DOHH2 (cell line): Measurements from ENCODE around the gene FBXO34.

Experiments
- H3F3A ChIP-seq: fragments of 200-600 bp; sonication (generic), shearing (Covaris generic); 2 replicates; pipeline ENCODE4 v1.6.0; 2016; ENCODE audit warnings: antibody characterized with exemption, mild to moderate bottlenecking; ENCODE audit not compliant: control insufficient read depth, insufficient read depth
- H3K27ac ChIP-seq: fragments of 200-600 bp; sonication (generic); 2 replicates; pipeline ENCODE4 v1.5.1; 2014; ENCODE audit warnings: low read depth, mild to moderate bottlenecking, low read length, moderate library complexity
- H3K27me3 ChIP-seq: fragments of 200-600 bp; sonication (generic); 2 replicates; pipeline ENCODE4 v1.6.1; 2014; ENCODE audit warnings: mild to moderate bottlenecking, low read length, mixed read lengths; ENCODE audit not compliant: control insufficient read depth
- H3K36me3 ChIP-seq: fragments of 200-600 bp; sonication (generic); 2 replicates; pipeline ENCODE4 v1.6.1; 2014; ENCODE audit warnings: mild to moderate bottlenecking, low read length, moderate library complexity, mixed read lengths; ENCODE audit not compliant: control insufficient read depth
- H3K4me1 ChIP-seq: fragments of 200-600 bp; sonication (generic); 2 replicates; pipeline ENCODE4 v1.6.1; 2014; ENCODE audit warnings: mild to moderate bottlenecking, low read length, mixed read lengths; ENCODE audit not compliant: control insufficient read depth
- H3K4me2 ChIP-seq: fragments of 200-600 bp; sonication (generic); 2 replicates; pipeline ENCODE4 v1.6.0; 2014; ENCODE audit warnings: mild to moderate bottlenecking, low read length, moderate library complexity
- H3K4me3 ChIP-seq: fragments of 200-600 bp; sonication (generic); 2 replicates; pipeline ENCODE4 v1.5.1; 2014; ENCODE audit warnings: mild to moderate bottlenecking, low read length, mixed read lengths
- H3K79me2 ChIP-seq: fragments of 200-600 bp; sonication (generic); 2 replicates; pipeline ENCODE4 v1.6.1; 2014; ENCODE audit warnings: mild to moderate bottlenecking, low read length, mixed read lengths; ENCODE audit not compliant: control insufficient read depth
- H3K9me2 ChIP-seq: fragments of 200-600 bp; sonication (generic); replicated peaks from 2 replicates; pipeline ENCODE4 v1.6.1; 2014; ENCODE audit warnings: mild to moderate bottlenecking, low read length, mixed read lengths; ENCODE audit not compliant: control insufficient read depth
- H3K9me3 ChIP-seq: fragments of 200-600 bp; sonication (generic); 2 replicates; pipeline ENCODE4 v1.6.1; 2014; ENCODE audit warnings: antibody characterized with exemption, low read length, mixed read lengths; ENCODE audit not compliant: control insufficient read depth, insufficient read depth
- H4K20me1 ChIP-seq: fragments of 200-600 bp; sonication (generic); 2 replicates; pipeline ENCODE4 v1.6.0; 2014; ENCODE audit warnings: low read depth, mild to moderate bottlenecking, antibody characterized with exemption, low read length, moderate library complexity; ENCODE audit not compliant: control insufficient read depth, insufficient read depth
- CTCF ChIP-seq: fragments of 200-600 bp; sonication (generic); IDR thresholded peaks from one replicate; pipeline ENCODE4 v1.5.1; 2014; ENCODE audit warnings: antibody characterized with exemption, mild to moderate bottlenecking, low read depth, low read length; ENCODE audit not compliant: poor library complexity, severe bottlenecking
- EZH2phosphoT487 ChIP-seq: fragments of 200-600 bp; sonication (generic); IDR thresholded peaks from 2 replicates; pipeline ENCODE4 v1.6.1; 2017; ENCODE audit warnings: borderline replicate concordance, mild to moderate bottlenecking, antibody characterized with exemption, low read length, moderate library complexity, mixed read lengths

The FBXO34 gene

GRCh38 chr14:55387121-55387520 lies 115.9 kb downstream of the FBXO34 start:
- Histone ChIP-seq H3K36me3 (no peaks in the 10 kb centered on the region), H3K27ac (no peak overlapping the region), H3K4me1 (no peaks in the 10 kb centered on the region), H4K20me1 (no peaks in the 10 kb centered on the region), H3K4me3 (no peak overlapping the region), H3K27me3 (no peaks in the 10 kb centered on the region), H3K4me2 (no peak overlapping the region), H3K9me3 (no peaks in the 10 kb centered on the region), H3K79me2 (no peaks in the 10 kb centered on the region), H3K9me2 (no peaks in the 10 kb centered on the region), H3F3A (no peaks in the 10 kb centered on the region)
- TF ChIP-seq CTCF, result no peak

- TF ChIP-seq CTCF (no peak), EZH2phosphoT487 (no peak)
- Histone ChIP-seq H3K9me2 (no peaks in the 10 kb centered on the region), H3F3A (no peaks in the 10 kb centered on the region), H3K36me3 (no peaks in the 10 kb centered on the region), H3K4me1 (no peaks in the 10 kb centered on the region), H3K27me3 (no peaks in the 10 kb centered on the region), H4K20me1 (no peaks in the 10 kb centered on the region), H3K9me3 (no peaks in the 10 kb centered on the region), H3K27ac (no peak overlapping the region), H3K79me2 (no peaks in the 10 kb centered on the region), H3K4me2 (no peak overlapping the region), H3K4me3 (no peak overlapping the region)
These were observed 116.9 kb downstream of the FBXO34 start for GRCh38 chr14:55388160-55388559.

- H3K4me2 ChIP-seq, result no peak overlapping the region
- no peak overlapping the region for H3K4me3 ChIP-seq
- H3K36me3 ChIP-seq, result no peaks in the 10 kb centered on the region
- no peaks in the 10 kb centered on the region for H3K9me3 ChIP-seq
- TF ChIP-seq CTCF (no peak), EZH2phosphoT487 (no peak)
- H3K4me1 ChIP-seq, result no peaks in the 10 kb centered on the region
- no peaks in the 10 kb centered on the region for H3K79me2 ChIP-seq
- H3K27ac ChIP-seq, result no peak overlapping the region
- no peaks in the 10 kb centered on the region for H3K9me2 ChIP-seq
- H3K27me3 ChIP-seq, result no peaks in the 10 kb centered on the region
- H3F3A ChIP-seq, result no peaks in the 10 kb centered on the region
- H4K20me1 ChIP-seq, result no peaks in the 10 kb centered on the region
These were observed 118.1 kb downstream of the FBXO34 start for GRCh38 chr14:55389330-55389729.

GRCh38 chr14:55398679-55399078 lies 127.5 kb downstream of the FBXO34 start:
- Histone ChIP-seq H3K36me3 (no peaks in the 10 kb centered on the region), H3K9me3 (no peaks in the 10 kb centered on the region), H3K4me1 (no peaks in the 10 kb centered on the region), H3K79me2 (peaks cover 19% of the 10 kb centered on the region), H3K27ac (no peak overlapping the region), H3K4me3 (no peak overlapping the region), H3K27me3 (no peaks in the 10 kb centered on the region), H3K4me2 (no peak overlapping the region), H3K9me2 (no peaks in the 10 kb centered on the region), H4K20me1 (0 out of 2 replicates have a peak, but pooled peaks cover 5% of the 10 kb centered on the region), H3F3A (no peaks in the 10 kb centered on the region)
- no peak for TF ChIP-seq CTCF
- TF ChIP-seq EZH2phosphoT487, result no peak
